ENCODE results near the gene DNAJC4.

DNA sequence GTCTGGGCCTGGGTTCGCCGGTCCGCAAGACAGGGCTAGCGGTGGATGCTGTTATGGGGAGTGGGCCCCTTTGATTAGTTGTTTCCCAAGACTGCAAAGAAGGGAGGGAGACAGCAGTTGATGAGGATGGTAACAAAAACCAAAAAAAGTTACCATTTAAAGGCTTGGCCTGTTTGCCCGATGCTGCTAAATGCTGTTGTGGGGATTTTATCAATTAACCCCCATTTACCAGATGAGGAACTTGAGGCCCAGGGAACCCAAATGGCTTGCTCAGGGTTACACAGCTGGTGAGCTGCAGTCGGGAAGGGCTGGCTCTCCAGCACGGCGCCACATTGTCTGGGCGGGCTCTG, 7.7 kb upstream of the DNAJC4 start:
- TF ChIP-seq, protein P1, sequence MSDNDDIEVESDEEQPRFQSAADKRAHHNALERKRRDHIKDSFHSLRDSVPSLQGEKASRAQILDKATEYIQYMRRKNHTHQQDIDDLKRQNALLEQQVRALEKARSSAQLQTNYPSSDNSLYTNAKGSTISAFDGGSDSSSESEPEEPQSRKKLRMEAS (CRISPR knock-in tag; IDR thresholded peaks at IDR 0.05), result no peak
- TF ChIP-seq, protein P2, sequence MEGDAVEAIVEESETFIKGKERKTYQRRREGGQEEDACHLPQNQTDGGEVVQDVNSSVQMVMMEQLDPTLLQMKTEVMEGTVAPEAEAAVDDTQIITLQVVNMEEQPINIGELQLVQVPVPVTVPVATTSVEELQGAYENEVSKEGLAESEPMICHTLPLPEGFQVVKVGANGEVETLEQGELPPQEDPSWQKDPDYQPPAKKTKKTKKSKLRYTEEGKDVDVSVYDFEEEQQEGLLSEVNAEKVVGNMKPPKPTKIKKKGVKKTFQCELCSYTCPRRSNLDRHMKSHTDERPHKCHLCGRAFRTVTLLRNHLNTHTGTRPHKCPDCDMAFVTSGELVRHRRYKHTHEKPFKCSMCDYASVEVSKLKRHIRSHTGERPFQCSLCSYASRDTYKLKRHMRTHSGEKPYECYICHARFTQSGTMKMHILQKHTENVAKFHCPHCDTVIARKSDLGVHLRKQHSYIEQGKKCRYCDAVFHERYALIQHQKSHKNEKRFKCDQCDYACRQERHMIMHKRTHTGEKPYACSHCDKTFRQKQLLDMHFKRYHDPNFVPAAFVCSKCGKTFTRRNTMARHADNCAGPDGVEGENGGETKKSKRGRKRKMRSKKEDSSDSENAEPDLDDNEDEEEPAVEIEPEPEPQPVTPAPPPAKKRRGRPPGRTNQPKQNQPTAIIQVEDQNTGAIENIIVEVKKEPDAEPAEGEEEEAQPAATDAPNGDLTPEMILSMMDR (IDR thresholded peaks at IDR 0.05), result no peak

Data from WTC11 (cell line).